ENCODE results near the gene EPB41L5.

Gene EPB41L5

DNA sequence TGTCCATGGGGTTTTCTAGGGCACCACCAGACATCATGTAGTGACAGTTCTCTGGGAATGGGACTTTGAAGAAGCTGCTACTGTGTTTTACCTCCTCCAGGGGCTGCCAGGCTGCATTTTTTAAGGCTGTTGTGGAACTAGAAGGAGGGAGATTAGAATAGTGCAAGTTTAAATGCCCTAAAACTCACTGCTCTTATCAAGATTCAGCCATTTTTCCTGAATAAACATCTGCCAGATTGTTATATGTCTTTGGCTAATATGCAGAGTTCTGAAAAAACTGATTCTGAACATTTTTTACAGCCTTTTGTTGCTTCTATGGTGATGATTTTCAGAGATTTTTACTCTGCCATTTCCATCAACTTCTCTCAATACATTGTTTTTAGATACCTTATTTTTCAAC is 8.6 kb upstream of the EPB41L5 start:
- TF ChIP-seq, protein P1, sequence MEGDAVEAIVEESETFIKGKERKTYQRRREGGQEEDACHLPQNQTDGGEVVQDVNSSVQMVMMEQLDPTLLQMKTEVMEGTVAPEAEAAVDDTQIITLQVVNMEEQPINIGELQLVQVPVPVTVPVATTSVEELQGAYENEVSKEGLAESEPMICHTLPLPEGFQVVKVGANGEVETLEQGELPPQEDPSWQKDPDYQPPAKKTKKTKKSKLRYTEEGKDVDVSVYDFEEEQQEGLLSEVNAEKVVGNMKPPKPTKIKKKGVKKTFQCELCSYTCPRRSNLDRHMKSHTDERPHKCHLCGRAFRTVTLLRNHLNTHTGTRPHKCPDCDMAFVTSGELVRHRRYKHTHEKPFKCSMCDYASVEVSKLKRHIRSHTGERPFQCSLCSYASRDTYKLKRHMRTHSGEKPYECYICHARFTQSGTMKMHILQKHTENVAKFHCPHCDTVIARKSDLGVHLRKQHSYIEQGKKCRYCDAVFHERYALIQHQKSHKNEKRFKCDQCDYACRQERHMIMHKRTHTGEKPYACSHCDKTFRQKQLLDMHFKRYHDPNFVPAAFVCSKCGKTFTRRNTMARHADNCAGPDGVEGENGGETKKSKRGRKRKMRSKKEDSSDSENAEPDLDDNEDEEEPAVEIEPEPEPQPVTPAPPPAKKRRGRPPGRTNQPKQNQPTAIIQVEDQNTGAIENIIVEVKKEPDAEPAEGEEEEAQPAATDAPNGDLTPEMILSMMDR (IDR thresholded peaks at IDR 0.05; ENCODE audit: low read depth, low read length), result no peak

GRCh38 chr2:120005834-120006521 is 6.9 kb upstream of the EPB41L5 start:
- no peak overlapping the region for H3K4me3 ChIP-seq (ENCODE audit: low read depth, low read length)
- TF ChIP-seq, protein P1 (IDR thresholded peaks at IDR 0.05; ENCODE audit: low read depth, low read length), result no peak

More for the DNA sequence above, 8.6 kb upstream of the EPB41L5 start:
- H3K4me3 ChIP-seq (ENCODE audit: low read depth, low read length), result no peak overlapping the region

- H3K4me3 ChIP-seq (ENCODE audit: low read depth, low read length), result no peak overlapping the region
- TF ChIP-seq, protein P1 (IDR thresholded peaks at IDR 0.05; ENCODE audit: low read depth, low read length), result no peak
Observed at GRCh38 chr2:120007851-120008250, 5.0 kb upstream of the EPB41L5 start.

GRCh38 chr2:120012363-120012762 is 514 bp upstream of the EPB41L5 start:
- peak overlapping the region; percentile 92 for H3K4me3 ChIP-seq (ENCODE audit: low read depth, low read length)
- TF ChIP-seq, protein P1 (IDR thresholded peaks at IDR 0.05; ENCODE audit: low read depth, low read length), result no peak

DNA sequence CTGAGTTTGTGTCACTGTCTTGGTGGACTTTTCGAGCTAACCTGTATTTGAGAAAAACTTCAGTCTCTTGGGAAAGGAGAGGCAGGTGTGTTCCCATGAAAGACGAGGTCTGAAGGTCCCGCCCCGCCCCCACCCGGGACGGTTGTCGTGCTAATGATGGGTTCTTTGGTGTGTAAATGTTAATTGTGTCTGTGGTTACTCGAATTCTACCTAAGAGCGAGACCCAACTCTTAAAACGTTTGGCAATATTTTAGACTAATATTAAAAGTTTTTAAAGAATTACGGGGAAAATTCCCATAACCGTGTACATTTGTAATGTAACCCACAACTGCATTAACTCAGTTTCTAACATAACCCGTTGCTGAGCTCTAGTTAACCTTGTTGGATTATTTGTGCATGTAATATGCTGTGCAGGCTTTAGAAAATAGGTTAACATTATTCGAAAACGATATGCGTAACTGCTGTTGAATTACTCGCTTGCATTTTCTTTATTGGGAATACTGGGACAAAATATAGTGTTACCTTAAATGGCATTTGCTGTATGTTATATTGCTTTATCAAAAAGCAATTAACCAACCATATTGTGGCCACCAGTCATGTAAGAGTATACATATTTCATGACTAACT is 833 bp downstream of the EPB41L5 start:
- H3K4me3 ChIP-seq (ENCODE audit: low read depth, low read length), result peak overlapping the region; percentile 92
- TF ChIP-seq, protein P1 (IDR thresholded peaks at IDR 0.05; ENCODE audit: low read depth, low read length), result no peak

DNA sequence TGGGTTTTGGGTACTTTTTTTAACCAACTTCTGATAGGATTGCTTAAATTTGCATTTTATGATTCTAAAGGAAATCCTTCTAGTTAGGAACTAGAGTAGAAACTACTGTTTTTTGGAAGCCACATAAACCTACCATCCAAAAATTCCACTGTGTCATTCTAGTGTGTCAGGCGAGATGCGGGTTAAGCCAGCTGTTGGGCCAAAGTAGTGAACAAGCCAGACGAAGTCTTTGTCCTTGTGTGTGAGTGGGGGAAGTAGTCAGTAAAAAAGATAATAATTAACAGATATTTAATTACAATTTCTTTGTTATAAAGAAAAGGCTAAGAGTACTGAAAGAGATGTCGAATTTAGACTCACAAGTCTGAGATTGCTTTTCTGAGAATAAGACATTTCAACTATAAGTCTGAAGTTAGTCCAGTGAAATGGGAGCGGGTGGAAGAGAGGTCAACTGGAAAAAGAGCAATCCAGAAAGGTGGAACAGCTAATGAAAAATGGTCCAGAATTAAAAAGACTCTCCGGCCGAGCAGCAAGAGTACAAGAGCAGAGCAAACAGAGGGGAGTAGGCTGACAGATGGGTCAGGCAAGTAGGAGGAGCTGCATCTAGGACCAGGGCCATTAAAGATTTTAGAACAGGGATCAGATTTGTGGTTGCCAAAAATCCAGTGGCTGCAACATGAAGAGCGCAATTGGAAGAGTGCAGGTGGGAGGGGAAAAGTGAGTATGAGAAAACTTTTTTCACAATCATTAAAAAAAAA is 1.5 kb downstream of the EPB41L5 start:
- TF ChIP-seq, protein P1 (IDR thresholded peaks at IDR 0.05; ENCODE audit: low read depth, low read length), result no peak
- peak overlapping the region; percentile 92 for H3K4me3 ChIP-seq (ENCODE audit: low read depth, low read length)

DNA sequence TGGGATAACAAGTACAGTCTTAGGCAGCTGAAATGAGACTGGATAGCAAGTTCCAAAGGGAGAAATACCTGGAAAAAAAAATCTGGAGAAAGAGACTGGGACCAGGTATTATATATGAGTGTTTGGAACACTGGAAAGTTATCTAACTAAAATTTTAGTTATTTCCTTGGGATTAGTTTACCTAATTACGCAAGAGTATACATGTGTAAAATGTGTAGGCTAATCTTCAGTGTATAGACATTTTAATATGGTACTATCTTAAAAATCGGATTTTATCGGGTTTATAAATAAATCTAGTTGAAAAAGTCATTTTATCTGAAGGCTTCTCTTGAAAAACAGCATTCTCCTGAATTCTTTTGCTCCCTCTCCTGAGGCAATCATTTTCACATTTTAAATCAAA is 3.9 kb downstream of the EPB41L5 start:
- TF ChIP-seq, protein P1 (IDR thresholded peaks at IDR 0.05; ENCODE audit: low read depth, low read length), result no peak
- no peak overlapping the region for H3K4me3 ChIP-seq (ENCODE audit: low read depth, low read length)

Data from WI38 (cell line).